ENCODE results near the gene UNC79.

The UNC79 gene

DNA sequence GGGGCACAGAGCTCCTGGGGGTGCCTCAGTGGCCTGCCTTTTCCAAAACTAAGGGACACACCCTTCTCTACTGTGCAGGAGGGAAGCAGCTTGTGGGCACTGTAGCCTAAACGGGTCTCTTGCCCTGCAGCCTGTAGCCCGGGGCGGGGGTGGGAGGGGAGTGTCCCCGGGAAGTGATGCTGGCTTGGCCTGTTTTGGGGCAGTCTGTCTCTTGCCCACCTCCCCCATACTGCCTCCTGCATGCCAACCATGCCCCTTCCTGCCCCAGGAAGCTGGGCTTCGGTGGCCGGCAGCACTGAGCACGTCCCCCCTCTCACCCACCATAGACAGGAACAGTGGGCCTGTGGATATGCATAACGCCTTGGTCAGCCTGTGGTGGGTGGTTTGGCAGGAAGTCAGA lies 314.1 kb downstream of the UNC79 start:
- no peak for DNase-seq (ENCODE audit: low spot score)
- TF ChIP-seq, protein P1, sequence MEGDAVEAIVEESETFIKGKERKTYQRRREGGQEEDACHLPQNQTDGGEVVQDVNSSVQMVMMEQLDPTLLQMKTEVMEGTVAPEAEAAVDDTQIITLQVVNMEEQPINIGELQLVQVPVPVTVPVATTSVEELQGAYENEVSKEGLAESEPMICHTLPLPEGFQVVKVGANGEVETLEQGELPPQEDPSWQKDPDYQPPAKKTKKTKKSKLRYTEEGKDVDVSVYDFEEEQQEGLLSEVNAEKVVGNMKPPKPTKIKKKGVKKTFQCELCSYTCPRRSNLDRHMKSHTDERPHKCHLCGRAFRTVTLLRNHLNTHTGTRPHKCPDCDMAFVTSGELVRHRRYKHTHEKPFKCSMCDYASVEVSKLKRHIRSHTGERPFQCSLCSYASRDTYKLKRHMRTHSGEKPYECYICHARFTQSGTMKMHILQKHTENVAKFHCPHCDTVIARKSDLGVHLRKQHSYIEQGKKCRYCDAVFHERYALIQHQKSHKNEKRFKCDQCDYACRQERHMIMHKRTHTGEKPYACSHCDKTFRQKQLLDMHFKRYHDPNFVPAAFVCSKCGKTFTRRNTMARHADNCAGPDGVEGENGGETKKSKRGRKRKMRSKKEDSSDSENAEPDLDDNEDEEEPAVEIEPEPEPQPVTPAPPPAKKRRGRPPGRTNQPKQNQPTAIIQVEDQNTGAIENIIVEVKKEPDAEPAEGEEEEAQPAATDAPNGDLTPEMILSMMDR (IDR thresholded peaks at IDR 0.05; ENCODE audit: extremely low read depth, insufficient read depth, missing control alignments) = no peak
- in situ Hi-C loops (cut with MboI; ENCODE audit: low pct_unique_long_range_greater_than_20kb, low sequenced_read_pairs, unreplicated experiment) = no loop called here

DNA sequence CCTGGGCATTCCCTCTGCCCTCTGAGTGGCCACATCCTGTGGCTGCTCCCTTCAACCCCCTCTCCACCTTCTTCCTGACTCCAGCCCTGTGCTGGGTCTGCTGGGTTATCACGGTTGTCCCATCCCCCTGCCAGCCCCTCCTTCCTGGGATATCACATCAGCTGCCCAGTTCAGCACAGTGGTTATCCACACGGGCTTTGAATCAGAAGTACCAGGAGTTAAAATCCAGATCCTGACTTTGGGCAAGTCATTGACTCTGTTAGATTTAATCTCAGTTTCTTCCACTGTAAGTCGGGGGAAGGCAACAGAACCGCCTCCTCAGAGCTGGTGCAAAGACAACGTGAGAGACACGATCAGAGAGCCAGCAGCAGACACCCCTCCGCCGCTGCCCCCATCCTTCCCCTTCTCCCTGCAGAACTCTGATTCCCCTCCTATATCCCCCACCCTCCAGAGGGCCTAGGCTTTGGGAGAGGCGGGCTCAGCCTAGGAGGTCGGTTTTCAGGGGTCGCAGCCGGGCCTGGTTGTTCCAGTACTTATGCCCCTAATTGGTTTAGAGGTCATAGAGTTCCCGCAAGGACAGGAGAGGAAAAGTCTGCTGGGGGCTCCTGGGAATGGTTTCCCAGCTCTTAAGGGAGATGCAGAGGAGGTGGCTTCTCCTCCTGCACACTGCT lies 315.0 kb downstream of the UNC79 start:
- TF ChIP-seq, protein P1 (IDR thresholded peaks at IDR 0.05; ENCODE audit: extremely low read depth, insufficient read depth, missing control alignments) = no peak
- DNase-seq (ENCODE audit: low spot score) = no peak
- in situ Hi-C loops (cut with MboI; ENCODE audit: low pct_unique_long_range_greater_than_20kb, low sequenced_read_pairs, unreplicated experiment) = no loop called here

DNA sequence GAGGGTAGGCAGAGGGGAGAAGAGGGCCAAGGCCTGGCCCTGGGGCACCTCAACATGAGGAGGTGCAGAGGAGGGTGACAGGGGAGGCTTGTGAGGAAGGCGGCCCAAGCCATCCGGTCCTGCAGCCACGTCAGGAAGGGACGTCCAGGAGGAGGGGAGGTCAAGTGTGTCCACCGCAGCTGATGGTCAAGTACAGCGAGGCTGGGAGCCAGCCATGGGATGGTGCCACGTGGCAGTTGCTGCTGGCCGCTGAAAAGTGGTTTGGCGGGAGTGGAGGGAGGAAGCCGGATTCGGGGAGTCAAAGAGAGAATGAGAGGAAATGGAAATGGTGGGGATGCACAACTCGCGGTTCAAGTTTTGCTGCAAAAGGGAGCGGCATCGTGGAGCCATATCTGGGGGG lies 316.4 kb downstream of the UNC79 start:
- in situ Hi-C loops (cut with MboI; ENCODE audit: low pct_unique_long_range_greater_than_20kb, low sequenced_read_pairs, unreplicated experiment) = no loop called here
- DNase-seq (ENCODE audit: low spot score) = no peak
- TF ChIP-seq, protein P1 (IDR thresholded peaks at IDR 0.05; ENCODE audit: extremely low read depth, insufficient read depth, missing control alignments) = no peak

DNA sequence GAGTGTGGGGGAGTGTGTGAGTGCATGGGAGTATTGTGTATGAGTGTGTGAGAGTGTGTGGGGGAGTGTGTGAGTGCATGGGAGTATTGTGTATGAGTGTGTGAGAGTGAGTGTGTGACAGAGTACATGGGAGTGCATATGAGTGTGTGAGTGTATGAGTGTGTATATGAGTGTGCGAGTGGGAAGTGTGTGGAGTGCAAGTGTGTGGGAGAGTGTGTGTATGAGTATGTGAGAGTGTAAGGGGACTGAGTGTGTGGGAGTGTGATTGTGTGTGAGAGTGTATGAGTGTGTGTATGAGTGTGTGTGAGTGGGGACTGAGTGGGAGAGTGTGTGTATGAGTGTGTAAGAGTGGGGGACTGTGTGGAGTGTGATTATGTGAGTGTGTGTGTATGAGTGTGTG lies 316.8 kb downstream of the UNC79 start:
- DNase-seq (ENCODE audit: low spot score) = no peak
- in situ Hi-C loops (cut with MboI; ENCODE audit: low pct_unique_long_range_greater_than_20kb, low sequenced_read_pairs, unreplicated experiment) = no loop called here
- TF ChIP-seq, protein P1 (IDR thresholded peaks at IDR 0.05; ENCODE audit: extremely low read depth, insufficient read depth, missing control alignments) = no peak

DNA sequence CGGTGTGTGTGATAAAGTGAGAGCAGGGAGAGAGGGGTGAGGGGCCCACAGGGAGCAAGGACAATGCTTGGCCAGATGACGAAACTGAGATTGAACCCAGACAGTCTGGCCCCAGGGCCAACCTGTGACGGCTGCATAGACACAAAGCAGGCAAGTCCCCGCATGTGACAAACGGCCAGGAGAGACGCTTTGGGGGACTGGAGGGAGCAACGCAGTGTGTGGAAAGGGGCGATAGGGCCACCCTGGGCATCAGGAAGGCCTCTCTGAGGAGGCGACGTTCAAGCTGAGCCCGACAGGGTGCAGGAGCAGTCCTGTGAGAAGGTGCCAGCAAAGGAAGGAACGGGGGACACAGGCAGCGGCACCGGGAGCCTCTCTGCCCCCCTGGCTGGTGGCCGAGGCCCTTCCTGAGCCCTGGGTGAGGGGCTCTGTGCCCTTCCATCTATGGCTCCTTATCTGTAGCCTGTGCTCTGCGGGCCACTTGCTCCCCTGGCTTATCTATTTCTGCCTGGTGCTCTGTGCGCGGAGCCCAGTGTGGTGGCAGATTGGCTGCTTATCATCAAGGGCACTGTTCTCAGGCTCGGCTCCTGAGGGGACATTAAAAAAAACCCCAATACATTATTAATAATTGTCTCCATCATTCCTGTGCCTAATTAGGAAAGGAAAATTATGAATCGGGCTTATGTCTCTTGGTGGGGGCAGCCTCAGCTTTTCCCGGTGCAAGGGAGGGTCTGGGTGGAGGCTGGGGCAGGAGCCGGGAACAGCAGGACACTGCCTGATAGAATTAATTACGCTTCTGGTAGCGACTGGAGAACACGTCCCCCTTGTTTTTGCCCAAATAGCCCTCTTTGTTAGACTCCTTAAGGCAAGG lies 317.7 kb downstream of the UNC79 start:
- TF ChIP-seq, protein P1 (IDR thresholded peaks at IDR 0.05; ENCODE audit: extremely low read depth, insufficient read depth, missing control alignments) = no peak
- DNase-seq (ENCODE audit: low spot score) = no peak
- in situ Hi-C loops (cut with MboI; ENCODE audit: low pct_unique_long_range_greater_than_20kb, low sequenced_read_pairs, unreplicated experiment) = no loop called here

DNA sequence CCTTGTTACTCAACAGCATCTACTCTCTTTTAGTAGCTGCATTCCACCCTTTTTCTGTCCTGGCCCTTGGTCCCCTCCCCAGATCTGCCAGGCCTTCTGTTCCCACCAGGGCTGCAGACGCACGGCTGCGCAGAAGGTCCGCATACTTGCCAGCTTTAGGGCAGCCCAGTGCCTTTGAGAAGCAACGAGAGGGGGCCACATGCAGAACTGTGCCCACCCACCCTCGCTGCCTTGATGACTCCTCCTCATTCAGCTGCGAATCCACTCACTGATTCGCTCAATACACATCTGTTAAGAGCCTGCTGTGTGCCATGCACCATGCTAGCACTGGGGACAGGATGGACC lies 318.3 kb downstream of the UNC79 start:
- DNase-seq (ENCODE audit: low spot score) = no peak
- in situ Hi-C loops (cut with MboI; ENCODE audit: low pct_unique_long_range_greater_than_20kb, low sequenced_read_pairs, unreplicated experiment) = no loop called here
- TF ChIP-seq, protein P1 (IDR thresholded peaks at IDR 0.05; ENCODE audit: extremely low read depth, insufficient read depth, missing control alignments) = no peak
